Ishikawa (cell line): ENCODE data around the gene ESR1.

ENCODE experiments used
- CEBPB ChIP-seq: IDR thresholded peaks from 2 replicates; pipeline ENCODE4 v1.6.1; 2012
- CREB1 ChIP-seq: IDR thresholded peaks from 2 replicates; pipeline ENCODE4 v1.6.1; 2012; ENCODE audit warnings: low read depth
- EGR1 ChIP-seq: IDR thresholded peaks from 2 replicates; pipeline ENCODE4 v1.6.1; 2012
- EP300 ChIP-seq: IDR thresholded peaks from 2 replicates; pipeline ENCODE4 v1.6.1; 2012; ENCODE audit warnings: borderline replicate concordance
- FOXM1 ChIP-seq: IDR thresholded peaks from 2 replicates; pipeline ENCODE4 v1.6.1; 2012; ENCODE audit warnings: low read depth, borderline replicate concordance
- NFIC ChIP-seq: IDR thresholded peaks from 2 replicates; pipeline ENCODE4 v1.6.1; 2012
- RAD21 ChIP-seq: IDR thresholded peaks from 2 replicates; pipeline ENCODE4 v1.6.1; 2012; ENCODE audit warnings: low read depth
- REST ChIP-seq: IDR thresholded peaks from 2 replicates; pipeline ENCODE4 v1.6.1; 2012; ENCODE audit warnings: low read depth, mild to moderate bottlenecking
- TAF1 ChIP-seq: IDR thresholded peaks from 2 replicates; pipeline ENCODE4 v1.6.1; 2012; ENCODE audit warnings: low read depth, mild to moderate bottlenecking
- TCF12 ChIP-seq: IDR thresholded peaks from 2 replicates; pipeline ENCODE4 v1.6.1; 2012; ENCODE audit warnings: low read depth
- TEAD4 ChIP-seq: IDR thresholded peaks from 2 replicates; pipeline ENCODE4 v1.6.1; 2012
- YY1 ChIP-seq: IDR thresholded peaks from 2 replicates; pipeline ENCODE4 v1.6.1; 2012; ENCODE audit warnings: low read depth
- ZBTB7A ChIP-seq: IDR thresholded peaks from 2 replicates; pipeline ENCODE4 v1.6.1; 2012; ENCODE audit warnings: low read depth
- TF ChIP-seq, protein P1 (sequence below): IDR thresholded peaks from 2 replicates; pipeline ENCODE4 v1.6.1; 2012
- TF ChIP-seq, protein P2 (sequence below): IDR thresholded peaks from 2 replicates; pipeline ENCODE4 v1.6.1; 2012

The ESR1 gene

GRCh38 chr6:152001408-152001807 is 193.9 kb downstream of the ESR1 start:
- TF ChIP-seq RAD21 = no peak

DNA sequence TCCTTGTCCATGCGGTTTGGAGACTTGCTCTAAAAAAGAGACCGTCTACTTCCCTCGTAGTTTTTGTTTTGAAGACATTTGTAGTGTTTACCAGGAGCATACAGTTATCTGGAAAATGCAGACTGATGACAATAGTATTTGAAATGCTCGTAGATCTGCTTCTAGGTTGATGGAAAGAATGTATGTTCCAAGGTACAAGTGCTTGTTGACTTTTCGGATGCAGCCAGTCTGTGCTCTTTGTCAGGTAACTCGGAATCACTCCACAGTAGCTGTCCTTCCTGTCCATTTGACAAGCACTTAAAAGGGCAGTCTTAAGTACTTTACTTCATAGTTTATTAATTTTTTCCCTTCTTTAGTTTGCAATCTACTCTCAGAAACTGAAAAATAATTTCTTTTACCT is 194.8 kb downstream of the ESR1 start:
- TF ChIP-seq EP300 (no peak), TEAD4 (no peak), YY1 (no peak), CEBPB (no peak), ZBTB7A (no peak), TAF1 (no peak), RAD21 (no peak), FOXM1 (no peak), CREB1 (no peak), TCF12 (no peak), REST (no peak)
- TF ChIP-seq, protein P1, sequence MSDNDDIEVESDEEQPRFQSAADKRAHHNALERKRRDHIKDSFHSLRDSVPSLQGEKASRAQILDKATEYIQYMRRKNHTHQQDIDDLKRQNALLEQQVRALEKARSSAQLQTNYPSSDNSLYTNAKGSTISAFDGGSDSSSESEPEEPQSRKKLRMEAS = no peak
- TF ChIP-seq, protein P2, sequence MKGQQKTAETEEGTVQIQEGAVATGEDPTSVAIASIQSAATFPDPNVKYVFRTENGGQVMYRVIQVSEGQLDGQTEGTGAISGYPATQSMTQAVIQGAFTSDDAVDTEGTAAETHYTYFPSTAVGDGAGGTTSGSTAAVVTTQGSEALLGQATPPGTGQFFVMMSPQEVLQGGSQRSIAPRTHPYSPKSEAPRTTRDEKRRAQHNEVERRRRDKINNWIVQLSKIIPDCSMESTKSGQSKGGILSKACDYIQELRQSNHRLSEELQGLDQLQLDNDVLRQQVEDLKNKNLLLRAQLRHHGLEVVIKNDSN = no peak

GRCh38 chr6:152004036-152004566 is 196.6 kb downstream of the ESR1 start:
- TF ChIP-seq NFIC (no peak), TEAD4 (no peak)
- TF ChIP-seq, protein P1 = no peak

DNA sequence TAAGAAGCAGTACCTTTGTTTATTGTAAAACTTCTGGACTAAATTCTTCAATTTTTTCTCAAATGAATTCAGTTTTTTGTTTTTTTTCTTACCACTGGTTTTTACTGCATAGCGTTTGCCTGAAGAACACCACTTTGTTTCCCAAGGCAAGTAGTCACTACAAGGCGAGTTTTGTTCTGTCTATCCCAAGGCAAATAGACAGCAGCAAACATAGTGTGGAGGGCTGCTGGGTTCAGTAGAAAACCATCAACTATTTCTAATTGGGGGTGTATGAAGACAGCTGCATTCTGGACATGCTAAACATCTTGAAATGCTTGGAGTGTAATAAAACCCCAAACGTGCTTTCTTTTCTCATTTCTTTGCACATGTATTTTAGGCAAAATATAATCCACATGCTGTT is 197.4 kb downstream of the ESR1 start:
- no peak for TF ChIP-seq FOXM1
- TF ChIP-seq YY1 = no peak
- TF ChIP-seq, protein P2 = no peak
- TF ChIP-seq TCF12 = no peak
- TF ChIP-seq RAD21 = no peak
- TF ChIP-seq EP300 = no peak
- no peak for TF ChIP-seq TEAD4
- TF ChIP-seq, protein P1 = no peak
- no peak for TF ChIP-seq ZBTB7A

DNA sequence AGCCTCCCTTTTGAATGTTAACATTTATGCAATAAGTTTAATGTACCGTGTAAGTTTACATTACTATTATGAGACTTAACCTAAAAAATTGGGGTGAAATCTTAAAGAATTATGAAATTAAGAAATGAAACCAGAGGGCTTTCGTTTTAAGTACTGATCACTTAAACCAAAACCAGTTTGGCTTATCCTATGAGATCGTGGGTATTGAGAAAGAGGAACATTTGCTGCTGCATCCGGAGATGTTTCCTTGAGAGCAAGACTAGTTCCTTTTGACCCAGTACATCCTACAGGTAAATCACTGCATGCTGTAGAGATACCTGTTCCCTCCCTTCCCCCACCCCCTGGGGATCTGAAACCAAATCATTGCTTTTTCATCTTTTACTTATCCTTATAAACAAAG is 201.3 kb downstream of the ESR1 start:
- TF ChIP-seq, protein P1 = no peak
- no peak for TF ChIP-seq REST
- no peak for TF ChIP-seq CREB1
- no peak for TF ChIP-seq NFIC
- no peak for TF ChIP-seq ZBTB7A
- no peak for TF ChIP-seq RAD21
- no peak for TF ChIP-seq EGR1
- no peak for TF ChIP-seq YY1
- no peak for TF ChIP-seq EP300

GRCh38 chr6:152012227-152012626 is 204.7 kb downstream of the ESR1 start:
- TF ChIP-seq REST (no peak), RAD21 (no peak), ZBTB7A (no peak), FOXM1 (no peak), EP300 (no peak), CEBPB (no peak), TCF12 (no peak), YY1 (no peak), NFIC (no peak), EGR1 (no peak), TEAD4 (no peak), CREB1 (no peak), TAF1 (no peak)
- TF ChIP-seq, protein P1 = no peak
- TF ChIP-seq, protein P2 = no peak
